Colon (tissue), 2 donors: Measurements from ENCODE around the gene CACNA1B.
"Not testable (repeated sequence)": the region's sequence is repeated elsewhere in the genome, so short reads cannot be mapped to it uniquely, and the experiment has no call there.

ENCODE experiments used
- FAIRE-seq: peaks from 2 replicates; lab custom pipeline; 2012; peaks lifted over from hg19 to GRCh38; lab: Jason Lieb, UNC
- donor health status: control.
- donor health status: control.

Gene CACNA1B

GRCh38 chr9:137877506-137878122 lies at the start of gene CACNA1B:
TSS of gene CACNA1B (plus strand) at chr9:137877782. CDS start at chr9:137877934, 152 bp downstream.
- not testable (repeated sequence) for FAIRE-seq

GRCh38 chr9:137827908-137828526 lies 49.6 kb upstream of the CACNA1B start:
- no peak for FAIRE-seq

- no peak for FAIRE-seq
These were observed 48.9 kb upstream of the CACNA1B start for GRCh38 chr9:137828527-137829259.

GRCh38 chr9:137829260-137829996 lies 48.2 kb upstream of the CACNA1B start:
- no peak for FAIRE-seq

GRCh38 chr9:137832191-137832700 lies 45.3 kb upstream of the CACNA1B start:
- no peak for FAIRE-seq

- no peak for FAIRE-seq
These were observed 44.6 kb upstream of the CACNA1B start for GRCh38 chr9:137832830-137833590.

- FAIRE-seq: no peak
These were observed 43.6 kb upstream of the CACNA1B start for GRCh38 chr9:137833721-137834613.

- FAIRE-seq: no peak
These were observed 42.6 kb upstream of the CACNA1B start for GRCh38 chr9:137834846-137835546.

GRCh38 chr9:137836151-137836830 lies 41.3 kb upstream of the CACNA1B start:
- FAIRE-seq: no peak

- FAIRE-seq: no peak
These were observed 40.7 kb upstream of the CACNA1B start for GRCh38 chr9:137836831-137837241.

GRCh38 chr9:137837345-137838278 lies 40.0 kb upstream of the CACNA1B start:
- no peak for FAIRE-seq

- no peak for FAIRE-seq
These were observed 39.0 kb upstream of the CACNA1B start for GRCh38 chr9:137838576-137838975.

- no peak for FAIRE-seq
These were observed 34.2 kb upstream of the CACNA1B start for GRCh38 chr9:137843355-137843754.

GRCh38 chr9:137851516-137852267 lies 25.9 kb upstream of the CACNA1B start:
- no peak for FAIRE-seq

GRCh38 chr9:137853392-137853995 lies 24.1 kb upstream of the CACNA1B start:
- no peak for FAIRE-seq

GRCh38 chr9:137860361-137860760 lies 17.2 kb upstream of the CACNA1B start:
- no peak for FAIRE-seq

- no peak for FAIRE-seq
These were observed 11.9 kb upstream of the CACNA1B start for GRCh38 chr9:137865581-137866145.
